Keratinocyte (primary cell): ENCODE results near the gene PRPSAP1. TPM values are rescaled to one million over a fixed set of nuclear protein-coding genes. Genes with fewer than 3 reads are reported as not detected.

Experiments used
- DNase-seq: peaks from one replicate; pipeline ENCODE4 v3.0.0-alpha.2; 2011; ENCODE audit warnings: low read depth, missing footprints, low spot score
- FAIRE-seq: peaks from 2 replicates; lab custom pipeline; 2011; peaks lifted over from hg19 to GRCh38; lab: Jason Lieb, UNC
- H2AFZ ChIP-seq: 2 replicates; pipeline ENCODE4 v1.6.0; 2012; ENCODE audit warnings: low read length, control low read depth, inconsistent platforms; ENCODE audit not compliant: control insufficient read depth
- H3K27ac ChIP-seq: 2 replicates; pipeline ENCODE4 v1.5.1; 2011; ENCODE audit warnings: low read length; ENCODE audit not compliant: control insufficient read depth, insufficient read depth
- H3K27me3 ChIP-seq: 3 replicates; pipeline ENCODE4 v1.6.0; 2011; ENCODE audit warnings: low read length; ENCODE audit not compliant: control insufficient read depth, insufficient read depth; ENCODE audit errors: extremely low read depth
- H3K36me3 ChIP-seq, 2 experiments: 2 replicates in 1 of 2; 3 replicates in 1 of 2; pipeline ENCODE4 v1.5.1; 2011; ENCODE audit warnings: low read length in 2 of 2, mild to moderate bottlenecking in 1 of 2; ENCODE audit not compliant: control insufficient read depth in 2 of 2, insufficient read depth in 2 of 2; ENCODE audit errors: extremely low read depth in 1 of 2
- H3K4me1 ChIP-seq: 3 replicates; pipeline ENCODE4 v1.5.1; 2011; ENCODE audit warnings: low read length; ENCODE audit not compliant: control insufficient read depth, insufficient read depth; ENCODE audit errors: extremely low read depth
- H3K4me2 ChIP-seq: 3 replicates; pipeline ENCODE4 v1.6.0; 2011; ENCODE audit warnings: low read depth, low read length; ENCODE audit not compliant: control insufficient read depth, insufficient read depth; ENCODE audit errors: extremely low read depth
- H3K4me3 ChIP-seq, 3 experiments: fragments of 200-600 bp in 1 of 3; sonication (generic) in 1 of 3; 2 replicates in 2 of 3; 3 replicates in 1 of 3; pipeline ENCODE4 v1.5.1; 2011 to 2016; ENCODE audit warnings: low read length in 3 of 3, mild to moderate bottlenecking in 3 of 3, control low read depth in 2 of 3, inconsistent platforms in 1 of 3, low read depth in 1 of 3, mixed read lengths in 1 of 3, mixed run types in 1 of 3, moderate library complexity in 1 of 3; ENCODE audit not compliant: control insufficient read depth in 2 of 3, insufficient read depth in 2 of 3; ENCODE audit errors: extremely low read depth in 1 of 3
- H3K79me2 ChIP-seq: 2 replicates; pipeline ENCODE4 v1.6.0; 2012; ENCODE audit warnings: low read length; ENCODE audit not compliant: control insufficient read depth, insufficient read depth
- H3K9ac ChIP-seq: 3 replicates; pipeline ENCODE4 v1.6.0; 2011; ENCODE audit warnings: low read length; ENCODE audit not compliant: control insufficient read depth, insufficient read depth; ENCODE audit errors: extremely low read depth
- H3K9me1 ChIP-seq: 3 replicates; pipeline ENCODE4 v1.6.0; 2011; ENCODE audit warnings: low read length; ENCODE audit not compliant: control insufficient read depth, insufficient read depth; ENCODE audit errors: extremely low read depth
- H3K9me3 ChIP-seq: 2 replicates; pipeline ENCODE4 v1.5.1; 2012; ENCODE audit warnings: low read depth, low read length; ENCODE audit not compliant: control insufficient read depth
- H4K20me1 ChIP-seq: 3 replicates; pipeline ENCODE4 v1.6.0; 2011; ENCODE audit warnings: low read length; ENCODE audit not compliant: control insufficient read depth, insufficient read depth; ENCODE audit errors: extremely low read depth
- CTCF ChIP-seq, 3 experiments: IDR thresholded peaks in 1 of 3; conservative IDR thresholded peaks in 1 of 3; optimal IDR thresholded peaks in 1 of 3; 2 replicates in 2 of 3; 3 replicates in 1 of 3; pipeline versions ENCODE3 to v1.5.1; 2011; ENCODE audit warnings: low read length in 3 of 3, mild to moderate bottlenecking in 3 of 3, moderate library complexity in 2 of 3, control low read depth in 1 of 3, inconsistent platforms in 1 of 3; ENCODE audit not compliant: insufficient read depth in 2 of 3; ENCODE audit errors: extremely low read depth in 1 of 3
- EZH2 ChIP-seq: IDR thresholded peaks from one replicate; pipeline ENCODE4 v1.6.1; 2012; ENCODE audit warnings: inconsistent platforms, mild to moderate bottlenecking, low read length, moderate library complexity
- dilution Hi-C: fragments of 300-500 bp; cut with MboI; formaldehyde crosslinking; loops from one replicate; pipeline ENCODE4 v1.7.0; 2020; ENCODE audit warnings: low sequenced_read_pairs; ENCODE audit not compliant: extremely low pct_ligation_motif_present
- polyA plus RNA-seq, 5 experiments: library from polyadenylated mRNA; depleted of rRNA in 3 of 5; stranded (reverse) in 3 of 5; stranded (forward) in 1 of 5; unstranded in 1 of 5; fragments of >200 nt; gene quantifications; 1 replicate in 1 of 5; 2 replicates in 3 of 5; 3 replicates in 1 of 5; pipeline versions ENCODE4 v1.2.1 to v1.2.3, GENCODE V29; 2011 to 2012; ENCODE audit warnings: missing spikeins in 2 of 5, low read depth in 1 of 5, low replicate concordance in 1 of 5

Gene PRPSAP1
- polyA plus RNA-seq, 1 donor (not counting 4 experiments of a cell fraction or from before 2014, with no cell fraction given), result 51.4 TPM

- H3K9me3 ChIP-seq, result no peaks in the 10 kb centered on the region
- H3K4me2 ChIP-seq, result no peak overlapping the region
- no peaks in the 10 kb centered on the region for H4K20me1 ChIP-seq
- no peaks in the 10 kb centered on the region for H3K79me2 ChIP-seq
- no peaks in the 10 kb centered on the region for H3K9me1 ChIP-seq
- no peak overlapping the region for H3K9ac ChIP-seq
- FAIRE-seq (no peak), DNase-seq (no peak)
- no peaks in the 10 kb centered on the region for H3K36me3 ChIP-seq
- no peaks in the 10 kb centered on the region for H3K4me1 ChIP-seq
- dilution Hi-C loops, result no loop called here
- no peaks in the 10 kb centered on the region for H3K27me3 ChIP-seq
- H2AFZ ChIP-seq, result no peak overlapping the region
- TF ChIP-seq CTCF (optimal IDR thresholded peaks at IDR 0.05 in 1 of 3, IDR thresholded peaks at IDR 0.05 in 1 of 3, conservative IDR thresholded peaks at IDR 0.05 in 1 of 3; ENCODE audit: extremely low read depth in 1 of 3, insufficient read depth in 2 of 3, low read length in 3 of 3), result peak; percentile 82 to 93 (median 91)
- no peak for TF ChIP-seq EZH2
- H3K27ac ChIP-seq, result no peak overlapping the region
- no peak overlapping the region for H3K4me3 ChIP-seq
Observed at GRCh38 chr17:76278952-76279741, 74.6 kb downstream of the PRPSAP1 start.

GRCh38 chr17:76278268-76278908 lies 75.3 kb downstream of the PRPSAP1 start:
- no peaks in the 10 kb centered on the region for H3K9me1 ChIP-seq
- dilution Hi-C loops, result no loop called here
- TF ChIP-seq CTCF (optimal IDR thresholded peaks at IDR 0.05 in 1 of 3, IDR thresholded peaks at IDR 0.05 in 1 of 3, conservative IDR thresholded peaks at IDR 0.05 in 1 of 3; ENCODE audit: extremely low read depth in 1 of 3, insufficient read depth in 2 of 3, low read length in 3 of 3), result no peak
- no peak for TF ChIP-seq EZH2
- no peak overlapping the region for H3K9ac ChIP-seq
- H3K27ac ChIP-seq, result no peak overlapping the region
- H3K4me1 ChIP-seq, result no peaks in the 10 kb centered on the region
- no peak overlapping the region for H3K4me3 ChIP-seq
- H3K9me3 ChIP-seq, result no peaks in the 10 kb centered on the region
- no peaks in the 10 kb centered on the region for H4K20me1 ChIP-seq
- no peak overlapping the region for H2AFZ ChIP-seq
- no peaks in the 10 kb centered on the region for H3K79me2 ChIP-seq
- no peaks in the 10 kb centered on the region for H3K36me3 ChIP-seq
- FAIRE-seq, result no peak
- no peak for DNase-seq
- no peaks in the 10 kb centered on the region for H3K27me3 ChIP-seq
- no peak overlapping the region for H3K4me2 ChIP-seq
